Chondrocyte (in vitro differentiated cells): ENCODE results near the gene TCP11L1. TPM values are rescaled to one million over a fixed set of nuclear protein-coding genes. Genes with fewer than 3 reads are reported as not detected.

Experiments used
- DNase-seq: peaks from one replicate; pipeline ENCODE4 v3.0.0; 2021; ENCODE audit warnings: mixed read lengths, low spot score
- H3K27ac Mint-ChIP-seq: one replicate; pipeline ENCODE4 v1.8.0; 2021; ENCODE audit warnings: mild to moderate bottlenecking, moderate library complexity, mixed read lengths; ENCODE audit not compliant: unreplicated experiment
- H3K27me3 Mint-ChIP-seq: 2 replicates; pipeline ENCODE4 v1.8.0; 2021; ENCODE audit warnings: low read depth, mixed read lengths
- H3K36me3 Mint-ChIP-seq: 2 replicates; pipeline ENCODE4 v1.8.0; 2021; ENCODE audit warnings: low read depth, mixed read lengths
- H3K4me1 Mint-ChIP-seq: 2 replicates; pipeline ENCODE4 v1.8.0; 2021; ENCODE audit warnings: low read depth, mild to moderate bottlenecking, mixed read lengths
- H3K4me3 Mint-ChIP-seq: one replicate; pipeline ENCODE4 v1.8.0; 2021; ENCODE audit warnings: mild to moderate bottlenecking, moderate library complexity, mixed read lengths; ENCODE audit not compliant: unreplicated experiment
- H3K9me3 Mint-ChIP-seq: 2 replicates; pipeline ENCODE4 v1.8.0; 2021; ENCODE audit warnings: low read depth, mixed read lengths
- total RNA-seq: library from RNA; stranded (reverse); gene quantifications from 3 replicates; pipeline ENCODE4 v1.2.1, GENCODE V29; 2021
- TF ChIP-seq, protein P1 (sequence below): fragments of 200-600 bp; sonication (generic); IDR thresholded peaks from 2 replicates; pipeline ENCODE4 v1.5.0; 2021; ENCODE audit warnings: antibody characterized with exemption, mild to moderate bottlenecking, moderate library complexity

TCP11L1 gene
- total RNA-seq, 1 donor from 2014 or later = 32.5 TPM

DNA sequence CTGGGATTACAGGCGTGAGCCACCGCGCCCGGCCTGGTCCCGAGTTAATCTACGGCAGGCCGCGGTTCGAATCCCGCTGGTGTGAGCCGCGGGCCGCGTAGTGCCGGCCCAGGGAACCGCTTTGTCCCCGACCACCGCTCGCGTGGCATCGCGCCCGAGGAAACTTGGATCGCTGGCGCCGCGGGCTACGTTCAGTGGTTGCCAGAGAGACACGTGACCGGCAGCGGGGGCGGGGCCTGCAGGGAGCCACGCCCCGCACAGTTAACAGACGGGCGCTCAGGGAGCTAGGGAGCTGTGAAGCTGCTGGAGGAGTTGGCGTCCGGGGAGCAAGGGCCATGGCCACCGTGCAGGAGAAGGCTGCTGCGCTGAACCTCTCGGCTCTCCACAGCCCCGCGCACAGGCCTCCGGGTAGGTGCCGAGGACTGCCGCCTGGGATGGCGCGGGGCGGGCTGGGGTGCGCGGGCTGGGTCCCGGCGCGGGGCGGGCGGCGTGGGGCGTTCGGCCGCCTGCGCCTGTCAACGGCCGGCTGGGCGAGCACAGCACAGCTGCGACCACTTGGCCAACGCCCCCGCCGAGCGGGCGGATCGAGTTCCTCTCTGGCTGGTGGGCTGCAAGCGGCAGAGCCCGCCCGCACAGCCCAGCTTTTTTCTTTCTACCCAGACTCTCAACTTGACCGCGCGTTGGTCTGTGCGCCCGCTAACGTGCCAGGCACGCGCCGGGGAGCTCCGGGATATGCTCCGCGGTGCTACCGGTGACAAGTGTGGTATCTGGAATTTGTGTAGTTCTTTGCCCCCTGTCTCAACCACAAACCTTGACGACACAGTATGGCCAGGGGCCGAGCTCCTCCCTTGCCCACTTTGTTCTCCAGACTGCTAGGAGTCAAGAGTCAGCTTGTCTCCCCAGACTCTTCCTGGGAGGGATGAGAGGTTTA lies 23.5 kb upstream of the TCP11L1 start, which contains the start of gene DEPDC7:
Gene DEPDC7 (plus strand): TSS at position 258 of the 931 bp plus-strand sequence. CDS start 78 bp downstream, at position 336.
- Mint-ChIP-seq H3K4me1 (peaks cover 20% of the 10 kb centered on the region), H3K4me3 (peak within 1 kb of the TSS; percentile 84), H3K9me3 (no peaks in the 10 kb centered on the region), H3K27ac (peak within 1 kb of the TSS; percentile 82), H3K27me3 (no peaks in the 10 kb centered on the region), H3K36me3 (no peaks in the 10 kb centered on the region)
- TF ChIP-seq, protein P1, sequence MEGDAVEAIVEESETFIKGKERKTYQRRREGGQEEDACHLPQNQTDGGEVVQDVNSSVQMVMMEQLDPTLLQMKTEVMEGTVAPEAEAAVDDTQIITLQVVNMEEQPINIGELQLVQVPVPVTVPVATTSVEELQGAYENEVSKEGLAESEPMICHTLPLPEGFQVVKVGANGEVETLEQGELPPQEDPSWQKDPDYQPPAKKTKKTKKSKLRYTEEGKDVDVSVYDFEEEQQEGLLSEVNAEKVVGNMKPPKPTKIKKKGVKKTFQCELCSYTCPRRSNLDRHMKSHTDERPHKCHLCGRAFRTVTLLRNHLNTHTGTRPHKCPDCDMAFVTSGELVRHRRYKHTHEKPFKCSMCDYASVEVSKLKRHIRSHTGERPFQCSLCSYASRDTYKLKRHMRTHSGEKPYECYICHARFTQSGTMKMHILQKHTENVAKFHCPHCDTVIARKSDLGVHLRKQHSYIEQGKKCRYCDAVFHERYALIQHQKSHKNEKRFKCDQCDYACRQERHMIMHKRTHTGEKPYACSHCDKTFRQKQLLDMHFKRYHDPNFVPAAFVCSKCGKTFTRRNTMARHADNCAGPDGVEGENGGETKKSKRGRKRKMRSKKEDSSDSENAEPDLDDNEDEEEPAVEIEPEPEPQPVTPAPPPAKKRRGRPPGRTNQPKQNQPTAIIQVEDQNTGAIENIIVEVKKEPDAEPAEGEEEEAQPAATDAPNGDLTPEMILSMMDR = no peak
- DNase-seq = peak; percentile 95

DNA sequence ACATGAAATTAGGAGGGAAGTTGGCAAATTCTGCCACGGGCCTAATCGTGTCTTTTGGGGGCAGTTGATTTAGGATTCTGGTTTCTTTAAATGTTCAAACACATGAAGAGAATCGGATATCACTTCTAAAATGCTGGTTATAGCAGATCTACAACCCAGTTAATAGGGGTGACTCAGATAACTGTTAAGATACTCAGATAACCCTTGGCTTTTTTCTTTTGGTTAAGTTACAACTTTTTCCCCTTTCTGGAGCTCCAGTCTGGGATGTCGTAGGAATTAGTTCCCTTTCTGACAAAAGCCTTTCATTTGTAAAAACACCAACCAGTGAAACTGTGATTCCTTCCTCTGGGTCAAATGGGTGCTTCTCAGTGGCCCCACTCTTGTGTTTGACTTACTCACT lies 22.7 kb upstream of the TCP11L1 start:
- no peaks in the 10 kb centered on the region for H3K36me3 Mint-ChIP-seq
- H3K9me3 Mint-ChIP-seq = no peaks in the 10 kb centered on the region
- peak overlapping the region; percentile 84 for H3K4me3 Mint-ChIP-seq
- no peak for DNase-seq
- peak overlapping the region; percentile 75 for H3K27ac Mint-ChIP-seq
- peaks cover 15% of the 10 kb centered on the region for H3K4me1 Mint-ChIP-seq
- TF ChIP-seq, protein P1 = no peak
- no peaks in the 10 kb centered on the region for H3K27me3 Mint-ChIP-seq

DNA sequence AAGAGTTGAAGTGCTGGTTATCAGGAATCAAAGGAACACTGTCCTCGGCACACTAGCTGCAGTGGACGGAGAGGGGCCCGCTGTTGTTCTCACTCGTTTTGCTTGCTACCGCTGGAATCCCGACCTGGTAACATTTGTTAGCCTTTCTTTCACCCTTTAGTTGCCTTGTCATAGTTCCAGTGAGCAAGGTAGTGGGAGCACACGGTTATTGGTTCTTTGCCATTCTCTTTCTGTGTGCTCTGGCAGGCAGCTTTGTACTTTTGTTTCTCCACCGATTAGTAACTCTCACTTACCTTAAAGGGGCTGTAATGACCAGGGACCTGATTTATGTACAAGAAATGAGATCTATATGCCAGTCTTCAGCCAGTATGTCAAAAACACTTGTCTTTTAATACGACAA lies 21.9 kb upstream of the TCP11L1 start:
- DNase-seq = no peak
- Mint-ChIP-seq H3K9me3 (no peaks in the 10 kb centered on the region), H3K4me3 (no peak overlapping the region), H3K4me1 (peaks cover 12% of the 10 kb centered on the region), H3K27me3 (no peaks in the 10 kb centered on the region), H3K27ac (no peak overlapping the region), H3K36me3 (no peaks in the 10 kb centered on the region)
- TF ChIP-seq, protein P1 = no peak

DNA sequence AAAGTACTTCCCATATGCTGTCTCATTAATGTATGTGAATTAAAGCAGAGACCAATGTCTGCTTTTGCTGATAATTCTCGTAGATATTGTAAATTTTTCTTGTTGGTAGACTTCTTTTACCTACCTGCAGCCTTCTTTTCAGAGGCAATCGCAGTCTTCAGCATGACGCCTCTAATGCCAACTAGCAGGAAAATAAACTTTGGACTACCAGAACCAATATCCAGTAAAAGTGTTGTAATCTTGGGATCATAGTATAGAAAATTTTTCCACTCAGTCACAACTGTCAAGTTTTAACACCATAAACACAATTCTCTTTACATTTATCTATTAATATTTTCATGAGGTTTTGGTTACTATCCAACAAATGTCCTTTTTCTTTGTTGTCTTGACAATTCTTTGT lies 21.4 kb upstream of the TCP11L1 start:
- H3K27me3 Mint-ChIP-seq = no peaks in the 10 kb centered on the region
- no peak overlapping the region for H3K4me3 Mint-ChIP-seq
- H3K9me3 Mint-ChIP-seq = no peaks in the 10 kb centered on the region
- peaks cover 12% of the 10 kb centered on the region for H3K4me1 Mint-ChIP-seq
- TF ChIP-seq, protein P1 = no peak
- H3K27ac Mint-ChIP-seq = no peak overlapping the region
- H3K36me3 Mint-ChIP-seq = no peaks in the 10 kb centered on the region
- DNase-seq = no peak

DNA sequence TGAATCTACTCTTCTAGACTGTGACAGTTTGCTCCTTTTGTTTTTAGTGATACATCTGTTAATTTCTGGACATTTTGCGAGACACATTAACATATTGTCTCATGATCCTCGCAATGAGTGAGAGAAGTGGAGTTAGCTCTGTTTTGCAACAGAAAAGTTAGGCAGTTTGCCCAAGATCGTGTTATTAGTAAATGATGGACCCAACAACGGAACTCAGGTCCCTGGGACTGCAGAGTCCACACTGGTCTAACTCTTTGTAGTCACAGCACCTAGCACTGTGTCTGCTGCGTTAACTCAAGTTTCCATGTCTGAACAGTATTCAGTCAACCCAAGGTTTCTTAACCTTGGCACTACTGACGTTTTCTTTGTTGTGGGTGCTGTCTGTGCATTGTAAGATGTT lies 20.5 kb upstream of the TCP11L1 start:
- Mint-ChIP-seq H3K27ac (no peak overlapping the region), H3K9me3 (no peaks in the 10 kb centered on the region), H3K36me3 (no peaks in the 10 kb centered on the region), H3K4me3 (no peak overlapping the region), H3K4me1 (peaks cover 12% of the 10 kb centered on the region), H3K27me3 (no peaks in the 10 kb centered on the region)
- DNase-seq = no peak
- TF ChIP-seq, protein P1 = no peak
